H1 (cell line): ENCODE data around the gene MMS22L. TPM values are rescaled to one million over a fixed set of nuclear protein-coding genes. Genes with fewer than 3 reads are reported as not detected.

Experiments used
- JUN ChIP-seq: IDR thresholded peaks from 2 replicates; pipeline ENCODE4 v1.6.1; 2011; ENCODE audit warnings: low read depth, mild to moderate bottlenecking, improper control_type of control experiment, low read length
- TBP ChIP-seq: IDR thresholded peaks from 2 replicates; pipeline ENCODE4 v1.6.1; 2011; ENCODE audit warnings: low read depth, low read length, improper control_type of control experiment
- polyA plus RNA-seq, 7 experiments: library from polyadenylated mRNA; depleted of rRNA in 3 of 7; stranded (reverse) in 5 of 7; unstranded in 2 of 7; fragments of >200 nt in 5 of 7; fragments of 200-250 nt in 2 of 7; gene quantifications; 1 replicate in 5 of 7; 2 replicates in 1 of 7; 4 replicates in 1 of 7; pipeline versions ENCODE4 v1.2.1 to v1.2.3, GENCODE V29; 2011 to 2013; ENCODE audit warnings: missing spikeins in 2 of 7, mixed read lengths in 2 of 7
- total RNA-seq: library from RNA; stranded (reverse); fragmentation: NEBNext Ultra II Directional; extraction: Animal tissue kit (Norgen Biotek cat#: 25700); gene quantifications from 2 replicates; pipeline ENCODE4 v1.2.1, GENCODE V29; 2021

The MMS22L gene
- total and polyA plus RNA-seq, 2 of the 8 experiments (the other 6 are each of a cell fraction or from before 2014, with no cell fraction given), result 11.1 to 32.6 TPM

GRCh38 chr6:97306544-97307320, 23.7 kb upstream of the MMS22L start (continued):
- no peak for TF ChIP-seq TBP
- no peak for TF ChIP-seq JUN
